HTR-8/SVneo (cell line): ENCODE data around the gene ADGRD1.

Source experiments
- DNase-seq: peaks from one replicate; pipeline ENCODE4 v3.0.0; 2011; ENCODE audit warnings: low spot score, mixed read lengths; ENCODE audit not compliant: insufficient read length
- FAIRE-seq: peaks from 2 replicates; lab custom pipeline; 2011; peaks lifted over from hg19 to GRCh38; lab: Jason Lieb, UNC

The ADGRD1 gene

DNA sequence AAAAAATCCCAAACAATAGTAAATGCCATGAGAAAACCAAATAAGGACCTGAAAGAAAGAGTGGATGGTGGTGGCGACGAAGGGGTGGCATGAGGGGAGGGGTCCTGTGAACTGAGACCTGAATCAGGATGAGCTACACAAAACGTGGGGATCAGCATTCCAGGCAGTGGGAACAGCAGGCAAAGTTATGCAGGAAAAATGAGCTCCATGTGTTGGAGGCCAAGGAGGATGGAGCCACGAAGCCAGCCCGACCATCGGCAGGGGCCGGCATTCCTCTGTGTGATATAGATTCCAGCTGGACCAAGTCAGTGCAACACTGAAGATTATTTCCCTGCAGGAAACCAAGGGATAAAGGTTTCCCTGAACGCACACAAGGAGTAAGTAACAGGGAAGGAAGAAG lies 7.1 kb downstream of the ADGRD1 start:
- DNase-seq (no peak), FAIRE-seq (no peak)

DNA sequence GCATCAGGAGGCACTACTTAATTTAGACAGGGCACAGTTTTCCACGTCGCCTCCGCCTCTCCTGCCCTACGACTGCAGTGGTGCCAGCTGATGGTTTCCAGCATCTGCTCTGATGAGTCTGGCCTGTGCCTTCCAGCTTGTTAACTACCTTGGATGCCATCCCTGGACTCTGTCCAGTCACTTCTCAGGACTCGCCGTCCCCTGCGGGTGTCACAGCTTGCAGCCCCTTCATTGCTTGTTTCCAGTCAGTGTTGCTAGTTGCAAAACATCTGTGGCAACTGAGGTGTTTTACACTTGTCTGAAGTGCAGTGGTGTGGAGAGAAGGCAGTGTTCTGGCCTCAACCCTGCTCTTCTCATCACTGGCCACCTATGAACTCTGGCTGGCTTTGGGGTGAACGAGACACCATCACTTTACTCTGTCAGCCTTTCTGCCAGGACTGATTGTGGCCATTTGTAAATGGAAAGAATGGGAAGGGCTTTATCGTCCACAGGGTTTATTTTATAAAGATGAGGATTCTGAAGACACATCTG lies 8.3 kb downstream of the ADGRD1 start:
- FAIRE-seq (no peak), DNase-seq (no peak)

DNA sequence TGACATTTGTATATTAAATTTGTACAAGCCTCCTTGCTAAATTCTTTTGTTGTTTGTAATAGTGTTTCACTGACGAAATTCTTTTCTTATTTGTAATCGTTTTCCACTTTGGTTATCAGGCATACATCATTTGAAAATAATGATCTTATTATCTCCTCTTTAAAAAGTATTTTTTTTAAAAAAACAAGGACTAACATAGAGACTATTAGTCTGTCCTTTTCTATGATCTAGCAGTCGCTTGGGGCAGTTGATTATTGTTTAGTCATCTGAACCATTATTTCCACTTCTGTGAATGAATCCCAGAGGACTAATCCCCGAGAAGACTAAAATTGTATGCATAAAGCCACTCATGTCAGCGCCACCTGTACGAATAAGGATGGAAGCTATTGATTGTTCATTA lies 11.5 kb downstream of the ADGRD1 start:
- DNase-seq (no peak), FAIRE-seq (no peak)

DNA sequence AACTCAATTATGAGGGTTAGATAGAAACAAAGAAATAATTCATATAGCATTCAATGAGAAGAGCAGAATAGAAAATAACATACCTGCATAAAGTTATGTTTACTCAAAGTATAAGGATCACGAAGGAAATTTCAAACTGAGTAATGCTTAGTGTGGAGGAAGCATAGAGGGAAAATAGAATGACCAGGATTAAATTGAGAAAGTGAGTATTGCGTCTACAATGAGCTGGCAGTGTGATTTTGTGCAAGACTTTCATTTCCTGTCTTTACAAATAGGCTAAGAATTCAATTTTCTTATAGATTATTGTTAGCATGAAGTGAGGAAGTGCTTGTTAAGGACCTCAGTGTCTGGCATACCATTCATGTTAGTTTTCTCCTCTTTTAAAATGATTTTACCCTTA lies 12.0 kb downstream of the ADGRD1 start:
- no peak for FAIRE-seq
- no peak for DNase-seq

DNA sequence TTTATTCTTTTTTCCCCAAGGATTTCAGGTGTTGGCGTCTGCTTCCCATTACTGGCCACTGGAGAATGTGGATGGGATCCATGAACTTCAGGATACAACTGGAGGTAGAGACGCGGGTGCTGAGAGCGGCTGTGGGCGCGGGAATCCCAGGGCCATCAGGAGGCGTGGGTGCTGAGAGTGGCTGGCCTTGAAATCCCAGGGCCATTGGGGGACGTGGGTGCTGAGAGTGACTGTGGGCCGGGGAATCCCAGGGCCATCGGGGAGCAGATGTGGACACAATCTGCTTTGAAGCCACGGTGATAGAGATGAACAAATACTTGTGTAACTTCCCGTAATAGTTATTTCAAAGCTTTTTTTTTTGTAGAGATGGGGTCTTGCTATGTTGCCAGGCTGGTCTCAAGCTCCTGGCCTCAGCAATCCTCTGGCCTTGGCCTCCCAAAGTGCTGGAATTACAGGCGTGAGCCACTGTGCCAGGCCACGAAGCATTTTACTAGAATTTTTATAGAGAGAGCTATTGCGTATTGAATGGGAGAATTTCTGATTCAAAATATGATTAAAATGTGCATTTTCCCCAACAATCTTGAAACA lies 12.8 kb downstream of the ADGRD1 start:
- FAIRE-seq (no peak), DNase-seq (no peak)

DNA sequence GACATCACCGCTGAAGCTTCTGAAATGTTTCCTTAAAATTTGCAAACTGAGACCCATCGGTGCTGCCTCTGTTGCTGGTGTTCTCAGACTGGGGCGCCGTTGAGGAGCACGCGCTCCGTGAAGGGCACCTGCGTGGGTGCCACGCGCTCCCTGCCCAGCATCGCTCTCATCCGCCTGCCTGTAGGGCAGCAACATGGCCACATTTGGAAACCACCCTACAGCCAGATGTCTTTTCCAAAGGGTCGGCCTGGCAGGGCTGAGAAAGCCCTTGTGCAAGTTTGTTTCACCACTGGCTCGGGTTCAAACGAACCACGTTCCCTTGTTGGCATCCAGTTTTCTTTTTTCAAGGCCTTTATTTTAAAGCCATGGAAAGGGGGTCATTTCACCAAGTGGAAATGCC lies 13.9 kb downstream of the ADGRD1 start:
- FAIRE-seq (no peak), DNase-seq (no peak)

DNA sequence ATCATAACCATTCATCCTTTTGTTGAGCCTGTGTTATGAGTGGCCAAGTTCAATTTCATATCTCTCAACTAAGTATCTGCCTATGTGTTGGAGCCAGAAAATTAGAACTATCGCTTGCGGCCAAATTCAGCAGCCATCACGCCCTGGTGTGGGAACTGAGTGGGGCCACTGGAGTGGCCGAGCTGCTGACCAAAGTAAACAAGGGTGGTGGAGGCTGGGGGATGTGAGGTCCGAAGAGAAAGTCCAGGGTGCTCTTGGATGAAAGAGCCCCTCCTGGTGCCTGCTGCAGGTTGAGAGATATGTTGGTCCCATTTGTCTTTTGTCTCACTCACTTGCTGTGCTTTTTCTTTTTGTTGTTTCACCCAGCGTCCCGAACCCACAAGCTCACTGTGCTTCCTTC lies 14.9 kb downstream of the ADGRD1 start:
- FAIRE-seq (no peak), DNase-seq (no peak)

DNA sequence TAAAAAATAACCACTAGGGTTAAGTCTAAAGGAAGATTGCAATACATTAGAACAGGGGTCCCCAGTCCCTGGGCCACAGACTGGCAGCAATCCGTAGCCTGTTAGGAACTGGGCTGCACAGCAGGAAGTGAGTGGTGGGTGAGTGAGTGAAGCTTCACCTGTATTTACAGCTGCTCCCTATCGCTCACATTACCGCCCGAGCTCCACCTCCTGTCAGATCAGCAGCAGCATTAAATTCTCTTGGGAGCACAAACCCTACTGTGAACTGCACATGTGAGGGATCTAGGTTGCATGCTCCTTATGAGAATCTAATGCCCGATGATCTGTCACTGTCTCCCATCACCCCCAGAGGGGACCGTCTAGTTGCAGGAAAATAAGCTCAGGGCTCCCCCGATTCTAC lies 15.5 kb downstream of the ADGRD1 start:
- no peak for DNase-seq
- FAIRE-seq, result no peak

DNA sequence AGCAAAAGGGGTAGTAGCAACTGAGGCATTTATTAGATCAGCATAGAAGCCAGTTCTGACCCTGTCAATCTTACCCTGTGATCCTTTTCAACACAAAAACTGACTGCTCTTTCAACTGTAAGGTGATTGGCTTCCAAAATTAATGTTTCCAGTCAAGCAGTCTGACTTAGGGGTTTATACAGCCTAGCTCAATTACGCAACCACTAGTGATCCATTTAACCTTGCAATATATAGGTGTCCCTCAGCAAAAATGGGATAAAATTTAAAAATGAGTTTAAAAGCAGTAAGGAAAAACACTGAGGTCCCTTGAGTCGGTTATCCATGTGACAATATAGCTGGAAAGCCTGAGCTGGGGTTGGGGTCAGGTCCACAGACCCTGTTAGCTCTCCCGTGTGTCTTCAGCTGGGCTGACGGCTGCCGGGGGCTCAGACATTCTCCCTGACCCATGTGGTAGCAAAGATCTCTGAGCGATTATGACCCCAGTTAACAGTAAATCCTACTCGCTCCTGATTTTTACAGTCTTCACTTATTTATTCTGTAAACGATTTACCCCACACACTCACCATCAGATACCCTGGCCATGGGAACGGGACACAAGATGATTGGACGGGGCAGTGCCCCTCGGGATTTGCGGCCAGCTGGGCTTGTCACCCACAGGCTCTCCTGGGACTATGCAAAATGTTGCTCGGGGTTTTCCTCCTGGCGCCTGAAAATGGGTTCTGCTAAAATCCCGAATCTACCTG lies 16.6 kb downstream of the ADGRD1 start:
- no peak for DNase-seq
- no peak for FAIRE-seq

DNA sequence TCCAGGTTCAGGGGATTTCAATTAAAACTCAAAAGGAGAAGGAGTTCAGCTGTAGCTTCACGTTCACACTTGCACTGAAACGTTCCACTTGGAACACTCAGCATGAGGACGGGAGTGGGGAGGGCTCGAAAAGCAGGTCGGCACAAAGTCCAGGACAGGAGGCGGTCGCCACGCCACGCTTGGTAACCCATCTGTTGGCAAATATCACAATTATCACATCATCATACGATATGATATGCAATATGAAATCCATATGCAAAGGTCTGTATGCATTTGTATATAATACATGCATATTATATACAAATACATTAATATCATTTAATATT lies 17.2 kb downstream of the ADGRD1 start:
- FAIRE-seq (no peak), DNase-seq (no peak)

DNA sequence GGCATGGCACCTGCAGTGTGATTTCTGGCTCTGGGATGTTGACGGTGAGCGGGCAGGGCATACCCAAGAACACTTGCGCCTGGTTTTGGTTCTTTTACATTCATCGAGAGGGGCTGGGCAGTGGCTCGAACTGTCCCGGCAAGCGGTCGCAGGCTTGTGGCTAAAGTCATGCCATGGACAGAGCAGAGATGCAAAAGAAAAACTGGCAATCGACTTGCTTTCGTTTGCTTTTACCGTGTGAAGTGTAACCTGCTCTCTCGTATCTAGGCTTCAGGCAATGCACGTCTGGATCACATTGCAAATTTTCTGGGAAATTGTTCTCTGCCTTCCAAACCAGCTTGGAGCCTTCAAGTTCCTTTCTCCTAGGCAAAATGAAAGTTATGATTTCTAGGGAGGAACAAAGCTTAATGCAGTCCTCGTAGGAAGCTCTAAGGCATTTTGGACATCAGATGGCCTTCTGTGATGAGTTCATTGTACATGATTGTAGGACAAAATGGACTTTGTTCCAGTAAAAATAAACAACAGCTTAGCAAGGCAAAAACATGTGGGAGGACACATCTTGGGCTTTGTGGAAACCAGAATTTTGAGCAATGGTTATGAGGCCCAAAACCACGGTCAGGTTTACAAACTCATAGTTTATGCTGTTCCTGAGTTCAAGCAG lies 18.3 kb downstream of the ADGRD1 start:
- no peak for FAIRE-seq
- DNase-seq, result no peak

DNA sequence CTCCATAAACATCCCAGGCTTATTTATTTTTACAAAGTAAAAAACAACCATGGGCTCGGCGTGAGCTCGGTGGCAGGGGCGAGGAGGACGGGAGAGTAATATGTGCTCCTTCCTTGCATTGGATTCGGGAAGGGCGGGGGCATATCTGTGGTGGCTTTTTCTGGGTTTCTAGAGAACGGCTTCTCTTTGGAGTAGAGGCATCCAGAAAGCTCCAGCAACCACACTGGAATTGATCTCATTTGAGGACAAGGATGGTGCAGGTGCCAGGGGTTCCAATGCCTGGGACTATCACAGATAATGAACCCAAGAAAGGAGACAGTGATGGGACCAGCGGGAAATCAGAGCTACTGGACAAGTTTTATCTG lies 18.9 kb downstream of the ADGRD1 start:
- FAIRE-seq (no peak), DNase-seq (no peak)

DNA sequence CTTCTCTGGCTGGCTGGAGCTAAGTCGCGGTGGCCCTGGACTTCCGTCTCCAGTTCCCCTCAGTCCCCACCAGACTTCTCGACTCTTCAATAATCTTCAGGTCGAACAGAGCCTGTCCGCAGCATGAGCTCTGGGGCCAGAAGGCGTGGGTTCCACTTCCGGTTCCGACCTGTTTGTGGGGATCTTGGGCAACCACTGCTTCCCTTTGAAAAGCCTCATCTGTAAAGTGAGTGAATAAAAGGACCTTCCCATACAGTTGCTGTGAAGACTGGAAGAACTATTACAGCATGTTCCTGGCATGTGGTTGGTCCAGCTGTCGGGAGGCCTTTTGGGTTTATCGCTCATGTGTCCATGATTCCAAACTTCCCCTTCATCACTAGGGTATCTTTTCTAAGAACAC lies 19.4 kb downstream of the ADGRD1 start:
- no peak for DNase-seq
- no peak for FAIRE-seq

DNA sequence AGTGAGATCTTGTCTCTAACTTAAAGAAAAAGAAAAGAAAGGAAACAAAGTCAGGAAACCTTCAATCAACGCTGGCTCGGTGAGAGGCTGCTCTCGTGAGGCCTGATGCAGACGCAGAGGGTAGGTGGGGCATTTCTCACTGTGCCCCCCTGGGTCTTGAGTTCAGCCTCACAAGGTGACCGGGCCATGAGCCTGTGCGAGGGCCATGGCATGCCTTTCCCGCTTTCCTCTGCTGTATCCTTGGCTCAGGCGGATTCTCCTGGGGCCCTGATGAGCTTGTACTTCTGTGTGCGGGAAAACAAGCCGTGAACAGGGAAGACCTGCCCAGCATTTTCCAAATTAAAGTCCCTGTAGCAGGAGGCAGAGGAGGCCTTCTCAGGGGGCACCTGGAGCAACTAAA lies 20.2 kb downstream of the ADGRD1 start:
- DNase-seq, result no peak
- no peak for FAIRE-seq

DNA sequence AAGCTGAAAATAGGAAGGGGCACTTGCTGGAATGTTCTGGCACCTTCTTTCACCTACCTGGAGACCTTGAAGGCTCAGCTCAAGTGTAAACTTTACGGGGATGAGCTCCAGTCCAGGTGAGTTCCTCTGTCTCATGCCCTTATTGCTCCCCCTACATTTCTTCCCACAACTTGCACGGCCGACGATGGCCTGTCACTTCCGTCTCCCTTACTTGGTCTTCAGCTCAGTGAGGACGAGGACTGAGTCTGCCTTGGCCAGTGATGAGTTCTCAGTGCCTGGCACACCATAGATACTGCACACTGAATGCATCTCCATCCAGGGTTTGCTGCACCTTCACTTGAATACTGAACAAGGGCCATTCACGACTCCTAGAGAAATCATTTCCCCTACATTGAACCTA lies 21.4 kb downstream of the ADGRD1 start:
- FAIRE-seq (no peak), DNase-seq (no peak)

DNA sequence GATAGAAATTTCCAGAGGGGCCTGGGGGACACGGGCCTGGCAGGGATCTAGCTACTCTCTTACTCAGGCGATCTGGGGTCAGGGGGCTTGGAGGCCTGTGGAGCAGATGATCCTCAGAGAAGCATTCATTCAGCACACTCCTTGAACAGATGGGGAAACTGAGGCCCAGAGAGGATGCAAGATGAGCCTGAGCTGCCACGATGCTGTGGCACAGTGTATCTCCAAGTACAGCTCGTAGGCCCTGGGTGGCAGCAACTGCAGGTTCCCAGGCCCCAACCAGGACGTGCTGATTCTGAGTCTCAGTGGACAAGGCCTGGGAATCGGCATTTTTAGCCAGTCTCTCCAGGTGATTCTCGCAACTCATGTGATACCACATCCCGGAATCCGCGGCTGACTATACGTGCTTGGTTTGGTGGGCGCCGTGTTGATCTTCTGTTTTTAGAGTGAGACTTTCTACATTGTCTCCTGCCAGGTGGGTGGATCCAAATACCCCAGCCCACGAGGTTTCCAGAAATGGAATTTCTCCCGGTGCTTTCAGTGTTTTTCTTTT lies 22.5 kb downstream of the ADGRD1 start:
- no peak for FAIRE-seq
- no peak for DNase-seq

DNA sequence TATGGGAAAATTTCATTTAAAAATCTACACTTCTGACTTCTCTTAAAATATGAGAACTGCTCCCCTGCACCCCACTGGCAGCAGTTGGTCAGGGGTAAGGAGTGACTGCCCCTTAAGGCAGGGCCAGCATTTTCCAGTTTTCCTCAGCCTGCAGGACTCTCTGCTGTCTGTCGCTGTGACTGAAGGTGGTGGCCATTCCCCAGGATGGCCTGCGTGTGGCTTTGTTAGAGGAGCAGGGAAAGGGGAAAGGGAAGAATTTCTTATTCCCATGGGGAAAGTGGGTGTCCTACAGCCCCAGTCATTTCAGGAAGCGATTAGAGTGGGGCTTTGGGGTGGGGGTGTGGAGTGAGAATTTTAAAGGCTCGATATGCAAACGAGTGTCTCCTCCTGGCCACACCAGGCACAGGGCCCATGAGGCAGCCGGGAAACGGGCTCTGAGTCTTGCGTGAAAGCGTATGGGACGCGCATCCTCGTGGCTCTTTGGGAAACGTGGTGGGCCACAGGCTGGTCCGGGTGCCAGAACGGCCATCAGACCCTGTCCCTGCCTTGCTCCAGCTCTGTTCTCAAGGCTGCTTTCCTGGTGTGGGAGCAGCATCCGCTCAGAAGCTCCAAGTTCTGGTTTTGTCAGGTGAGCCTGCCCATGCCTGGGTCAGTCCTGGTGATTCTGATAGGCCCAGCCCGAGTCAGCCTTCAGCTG lies 23.5 kb downstream of the ADGRD1 start:
- FAIRE-seq, result no peak

DNA sequence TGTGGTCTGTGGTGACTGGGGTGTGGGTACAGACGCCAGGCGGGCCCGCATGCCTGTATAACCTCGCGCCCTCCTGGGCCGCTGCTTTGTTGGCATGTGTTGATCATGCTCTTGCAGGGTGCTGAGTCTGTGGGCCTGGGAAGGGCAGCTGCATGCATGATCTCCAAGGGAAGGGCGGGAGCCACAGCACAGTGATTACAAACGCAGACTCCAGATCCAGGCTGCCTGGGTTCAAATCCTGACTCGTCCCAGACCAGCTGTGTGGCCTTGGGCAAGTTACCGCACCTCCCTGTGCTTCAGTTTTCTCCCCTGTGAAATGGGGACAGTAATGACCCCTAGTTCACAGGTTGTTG lies 24.0 kb downstream of the ADGRD1 start:
- FAIRE-seq (no peak), DNase-seq (no peak)

More for the DNA sequence above, 23.5 kb downstream of the ADGRD1 start:
- DNase-seq, result no peak

DNA sequence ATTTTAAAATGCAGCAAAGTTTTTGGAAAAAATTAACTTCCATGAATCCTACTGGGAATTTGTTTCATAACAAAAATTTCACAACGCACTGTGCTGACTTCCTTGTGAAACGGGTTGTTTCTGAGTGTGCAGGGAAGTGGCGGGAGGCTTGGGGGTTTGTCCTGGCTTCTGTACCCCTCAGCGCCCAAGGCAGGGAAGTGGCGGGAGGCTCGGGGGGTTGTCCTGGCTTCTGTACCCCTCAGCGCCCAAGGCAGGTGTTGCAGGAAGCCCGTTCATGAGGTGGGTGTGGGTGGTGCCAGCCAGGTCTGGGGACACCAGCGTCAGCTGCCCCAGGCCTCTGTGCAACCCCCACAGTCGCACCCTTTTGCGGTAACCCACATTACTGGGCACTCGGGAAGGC lies 25.1 kb downstream of the ADGRD1 start:
- FAIRE-seq (no peak), DNase-seq (no peak)

DNA sequence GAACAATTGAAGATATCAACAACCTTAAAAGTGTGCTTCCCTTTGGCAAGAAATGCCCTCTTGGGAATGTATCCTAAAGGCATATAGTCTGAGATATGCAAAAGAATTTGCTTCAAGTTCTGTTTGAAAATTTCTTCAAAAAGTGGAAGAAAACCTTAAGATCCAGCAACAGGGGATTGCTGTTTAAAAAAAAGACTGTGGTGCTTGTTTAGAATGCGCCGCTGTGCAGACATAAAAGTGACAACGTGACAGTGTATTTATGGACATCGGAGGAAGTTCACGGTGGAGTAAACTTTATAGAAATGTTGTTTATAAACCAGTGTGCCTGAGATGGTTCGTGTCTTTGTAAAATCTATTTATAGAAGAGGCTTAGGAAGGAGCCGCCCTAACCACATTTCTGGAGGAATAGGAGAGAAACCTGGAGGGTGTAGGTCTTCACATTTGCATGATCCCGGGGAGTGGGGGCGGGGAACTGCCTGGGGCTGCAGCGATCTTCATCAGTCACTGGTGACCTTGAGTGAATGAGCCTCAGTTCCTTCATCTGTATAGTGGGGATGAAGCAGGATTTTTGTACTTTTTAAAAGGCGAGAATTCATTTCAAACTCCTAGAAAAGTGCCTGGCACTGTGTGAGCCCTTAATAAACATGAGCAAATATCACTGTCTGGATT lies 27.5 kb downstream of the ADGRD1 start:
- no peak for FAIRE-seq

More for the DNA sequence above, 27.5 kb downstream of the ADGRD1 start:
- DNase-seq, result no peak
